Natural killer cell treated with Interleukin-12 subunit alpha and Interleukin-12 subunit beta and Interleukin-15 and Interleukin-18, amount 100 ng/mL, for 72 hours (primary cell): ENCODE measurements around the gene DLG5. TPM values are rescaled to one million over a fixed set of nuclear protein-coding genes. Genes with fewer than 3 reads are reported as not detected.

Source experiments
- ATAC-seq, 2 donors: fragments of 150-1000 bp; cut with Tn5 transposase in 1 of 2; sonication (Bioruptor Pico), chemical (Tn5 transposase) in 1 of 2; 2 replicates each; pipeline ENCODE4 v1.10.0; 2021
- DNase-seq: peaks from one replicate; pipeline ENCODE4 v3.0.0; 2022; ENCODE audit warnings: low spot score
- H3K27ac Mint-ChIP-seq, 2 donors: 1 replicate in 1 of 2; 2 replicates in 1 of 2; pipeline ENCODE4 v1.8.0; 2022; ENCODE audit warnings: mixed read lengths in 2 of 2, mild to moderate bottlenecking in 1 of 2, moderate library complexity in 1 of 2
- H3K27me3 Mint-ChIP-seq, 2 donors: 1 replicate in 1 of 2; 2 replicates in 1 of 2; pipeline ENCODE4 v1.8.0; 2022; ENCODE audit warnings: mixed read lengths in 2 of 2
- H3K36me3 Mint-ChIP-seq: one replicate; pipeline ENCODE4 v1.8.0; 2022; ENCODE audit warnings: mixed read lengths
- H3K4me1 Mint-ChIP-seq, 2 donors: 1 replicate in 1 of 2; 2 replicates in 1 of 2; pipeline ENCODE4 v1.8.0; 2022; ENCODE audit warnings: low read depth in 2 of 2, mixed read lengths in 2 of 2, mild to moderate bottlenecking in 1 of 2
- H3K4me3 Mint-ChIP-seq: one replicate; pipeline ENCODE4 v1.8.0; 2022; ENCODE audit warnings: mixed read lengths
- H3K9me3 Mint-ChIP-seq: 2 replicates; pipeline ENCODE4 v1.8.0; 2022; ENCODE audit warnings: mixed read lengths
- total RNA-seq, 2 donors: library from RNA; stranded (reverse); gene quantifications; one replicate each; pipeline ENCODE4 v1.2.3, GENCODE V29; 2022

Gene DLG5
- total RNA-seq, 2 donors from 2014 or later: 8.5 to 12.3 TPM

DNA sequence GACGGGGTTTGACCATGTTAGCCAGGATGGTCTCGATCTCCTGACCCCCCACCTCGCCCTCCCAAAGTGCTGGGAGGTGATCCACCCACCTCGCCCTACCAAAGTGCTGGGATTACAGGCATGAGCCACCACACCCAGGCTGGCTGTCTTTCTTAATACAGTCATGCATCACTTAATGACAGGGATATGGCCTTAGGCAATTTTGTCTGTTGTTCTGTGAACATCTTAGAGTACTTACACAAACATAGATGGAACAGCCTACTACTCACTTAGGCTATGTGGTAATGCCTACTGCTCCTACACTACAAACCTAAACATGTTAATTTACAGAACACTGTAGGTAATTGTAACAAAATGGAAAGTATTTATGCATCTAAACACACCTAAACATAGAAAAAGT, 182.3 kb downstream of the DLG5 start:
- Mint-ChIP-seq H3K27me3 (peaks cover 16 to 21% of the 10 kb centered on the region in 2 donors), H3K36me3 (peaks cover 15% of the 10 kb centered on the region), H3K27ac (no peak overlapping the region), H3K4me1 (no peaks in the 10 kb centered on the region), H3K4me3 (no peak overlapping the region), H3K9me3 (peaks cover 17% of the 10 kb centered on the region)
- DNase-seq: no peak
- ATAC-seq: no peak

DNA sequence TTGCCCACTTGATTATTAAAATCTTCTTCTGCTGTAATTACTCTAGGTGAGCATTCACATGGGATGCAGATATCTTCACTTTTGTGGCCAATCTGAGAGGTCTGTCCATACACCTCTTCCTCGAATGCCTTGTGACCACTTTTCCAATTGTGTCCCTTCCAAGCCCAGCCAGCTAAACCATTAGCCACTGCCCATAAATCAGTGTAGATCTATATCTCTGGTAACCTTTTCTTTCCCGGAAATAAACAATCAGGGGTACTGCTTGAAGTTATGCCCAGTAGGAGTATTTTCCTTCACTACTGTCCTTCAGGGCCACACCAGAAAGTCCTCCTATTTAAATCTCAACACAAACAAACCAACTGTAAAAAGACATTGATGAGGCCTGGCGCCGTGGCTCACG, 184.4 kb downstream of the DLG5 start:
- H3K4me1 Mint-ChIP-seq: no peaks in the 10 kb centered on the region
- H3K9me3 Mint-ChIP-seq: peaks cover 14% of the 10 kb centered on the region
- H3K4me3 Mint-ChIP-seq: no peak overlapping the region
- ATAC-seq (no peak), DNase-seq (no peak)
- H3K36me3 Mint-ChIP-seq: peaks cover 23% of the 10 kb centered on the region
- H3K27ac Mint-ChIP-seq: no peak overlapping the region
- H3K27me3 Mint-ChIP-seq: peaks cover 23 to 27% of the 10 kb centered on the region in 2 donors

DNA sequence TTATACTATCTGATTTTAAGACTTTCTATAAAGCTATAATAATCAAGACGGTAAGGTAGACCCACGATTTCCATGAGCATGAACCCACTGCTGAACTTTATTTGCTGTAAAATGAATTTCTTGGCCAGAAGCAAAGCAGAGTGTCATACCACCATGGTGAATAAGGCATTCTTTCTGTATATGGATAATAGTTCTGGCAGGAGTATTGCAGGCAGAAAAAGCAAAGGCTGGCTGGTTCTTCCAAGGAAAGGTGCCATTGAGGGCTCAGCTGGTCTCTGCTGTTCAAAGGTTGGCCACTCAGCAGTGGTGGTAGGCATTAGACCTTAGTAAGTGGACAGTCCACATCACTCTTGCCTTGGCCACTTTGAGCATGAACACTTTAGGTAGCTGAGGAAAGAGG, 184.8 kb downstream of the DLG5 start:
- no peak for ATAC-seq
- Mint-ChIP-seq H3K36me3 (peaks cover 26% of the 10 kb centered on the region), H3K4me3 (no peak overlapping the region), H3K9me3 (peaks cover 14% of the 10 kb centered on the region), H3K27ac (no peak overlapping the region), H3K4me1 (no peaks in the 10 kb centered on the region), H3K27me3 (peaks cover 25 to 27% of the 10 kb centered on the region in 2 donors)
- DNase-seq: no peak

Other genes starting within 250 kb of the DLG5 start
- gene POLR3A, start 102.8 kb upstream of the DLG5 start, total RNA-seq: 10 to 100 TPM; 33.7 to 45.3 TPM
- 1,000 to 10,000 TPM in 1 of 2 donors, 100 to 1,000 TPM in 1; 929 to 1,505 TPM for gene RPS24, start 107.1 kb upstream of the DLG5 start, total RNA-seq